GM18508 (cell line): ENCODE data around the gene LRRC45.

Experiments
- ATAC-seq: cut with Tn5 transposase; IDR thresholded peaks from one replicate; pipeline ENCODE4 v1.9.1; 2021; ENCODE audit warnings: moderate number of reproducible peaks; ENCODE audit not compliant: insufficient read depth, unreplicated experiment

LRRC45 gene

DNA sequence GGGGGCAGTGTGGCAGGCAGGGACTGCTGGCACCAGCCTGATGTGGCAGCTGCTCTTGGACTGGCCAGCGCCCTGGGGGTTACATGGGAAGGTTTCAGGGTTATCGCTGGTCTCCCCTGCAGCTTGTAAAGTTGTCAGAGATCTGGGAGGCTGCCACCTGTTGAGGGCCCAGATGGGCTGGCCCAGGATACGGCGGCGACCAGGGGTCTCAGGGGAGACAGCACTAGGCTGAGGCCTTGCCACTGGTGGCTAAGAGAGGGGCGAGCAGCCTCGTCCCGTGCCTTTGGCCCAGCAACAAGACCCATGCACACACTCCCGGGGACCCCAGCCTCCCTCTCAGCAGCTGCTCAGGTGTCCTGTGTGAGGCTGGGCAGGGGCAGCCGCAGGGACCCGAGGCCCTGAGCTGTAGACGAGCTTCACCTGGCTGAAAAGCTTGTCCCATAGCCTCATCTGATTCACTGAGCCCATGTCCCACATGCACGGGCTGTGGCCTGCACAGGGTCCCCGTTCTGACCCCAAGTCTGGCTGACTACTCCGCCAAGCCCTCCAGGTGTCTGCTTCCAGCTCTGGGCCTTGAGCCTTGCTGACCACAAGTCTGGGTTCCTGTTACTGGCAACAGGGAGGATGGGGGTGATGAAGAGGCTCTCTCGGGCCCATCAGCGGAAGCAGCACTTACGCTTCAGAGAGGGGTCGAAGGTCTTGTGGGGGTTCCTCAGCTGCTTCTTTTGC, 36.3 kb downstream of the LRRC45 start:
- ATAC-seq: no peak

DNA sequence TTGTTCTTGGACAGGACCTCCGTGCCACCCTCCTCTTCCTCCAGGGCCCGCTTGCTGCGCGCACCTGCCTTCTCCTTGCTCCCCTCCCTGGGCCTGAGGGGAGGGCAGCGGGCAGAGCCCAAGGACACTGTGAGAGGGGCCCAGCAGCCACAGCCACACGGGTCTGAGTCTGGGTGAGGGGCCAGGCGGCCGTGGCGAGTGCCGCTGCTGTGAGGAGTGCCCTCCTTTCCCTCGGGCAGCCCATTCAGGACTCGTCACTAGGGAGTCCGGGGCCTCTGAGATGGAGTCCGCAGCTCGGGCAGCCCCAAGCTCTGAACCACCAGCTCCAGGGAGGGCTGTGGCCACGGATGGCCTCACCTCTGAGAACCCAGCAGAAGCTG, 36.9 kb downstream of the LRRC45 start:
- ATAC-seq: no peak

DNA sequence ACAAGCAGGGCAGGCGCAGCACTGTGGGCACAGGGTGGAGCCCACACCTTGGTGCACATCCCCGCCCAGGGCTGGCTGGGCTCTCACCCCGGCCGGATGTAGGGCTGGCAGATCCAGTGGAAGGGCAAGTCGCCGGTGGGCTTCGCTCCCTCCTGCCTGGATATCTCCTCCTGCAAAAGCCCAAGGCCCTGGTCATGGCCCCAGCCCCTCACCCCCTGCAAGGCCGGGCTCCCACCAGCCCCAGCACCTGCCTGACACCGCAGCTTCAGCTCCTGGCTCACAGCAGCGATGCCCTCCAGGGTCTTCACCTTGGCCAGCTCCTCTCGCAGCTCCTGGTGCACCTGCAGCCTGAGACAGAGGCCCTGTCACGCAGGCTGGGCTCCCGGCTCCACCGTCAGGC, 37.5 kb downstream of the LRRC45 start:
- ATAC-seq: no peak

DNA sequence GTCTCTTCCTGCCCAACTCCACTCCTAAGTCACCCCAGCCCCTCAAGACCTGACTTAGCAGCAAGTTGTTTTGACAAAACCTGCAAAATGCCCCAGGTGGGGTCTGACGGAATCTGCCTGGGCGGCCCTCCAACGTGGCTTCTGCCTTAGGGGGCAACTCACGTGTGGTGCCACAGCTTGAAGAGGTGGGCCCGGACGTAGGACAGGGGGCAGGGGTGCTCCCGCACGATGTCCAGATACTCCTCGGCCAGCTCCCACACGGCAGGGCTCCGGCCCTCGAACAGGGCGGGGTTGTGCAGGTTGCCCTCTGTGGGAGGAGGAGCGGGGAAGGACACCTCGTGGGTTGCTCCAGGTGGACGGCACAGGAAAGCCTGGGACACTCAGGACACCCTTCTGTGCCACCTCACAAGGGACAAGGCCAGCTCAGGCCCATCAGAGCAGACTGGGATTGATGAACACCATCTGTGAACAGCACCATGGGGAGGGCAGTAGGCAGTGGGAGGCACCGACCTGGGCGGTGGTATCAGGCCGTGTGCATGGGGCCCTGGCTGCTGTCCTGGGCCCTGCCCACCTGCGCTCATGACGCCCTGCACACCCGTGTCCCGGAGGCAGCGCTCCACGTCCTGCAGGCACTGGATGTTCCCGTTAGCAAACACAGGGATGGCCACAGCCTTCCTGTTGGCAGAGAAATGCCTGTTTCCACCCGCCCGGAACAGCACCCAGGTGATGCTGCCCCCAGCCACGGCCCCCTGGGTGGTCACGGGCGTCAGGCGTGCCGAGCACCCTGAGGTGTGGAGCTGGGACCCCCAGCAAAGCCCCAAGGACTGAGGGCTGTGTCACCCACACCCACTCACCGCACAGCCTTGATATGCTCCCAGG, 38.2 kb downstream of the LRRC45 start:
- ATAC-seq: no peak

DNA sequence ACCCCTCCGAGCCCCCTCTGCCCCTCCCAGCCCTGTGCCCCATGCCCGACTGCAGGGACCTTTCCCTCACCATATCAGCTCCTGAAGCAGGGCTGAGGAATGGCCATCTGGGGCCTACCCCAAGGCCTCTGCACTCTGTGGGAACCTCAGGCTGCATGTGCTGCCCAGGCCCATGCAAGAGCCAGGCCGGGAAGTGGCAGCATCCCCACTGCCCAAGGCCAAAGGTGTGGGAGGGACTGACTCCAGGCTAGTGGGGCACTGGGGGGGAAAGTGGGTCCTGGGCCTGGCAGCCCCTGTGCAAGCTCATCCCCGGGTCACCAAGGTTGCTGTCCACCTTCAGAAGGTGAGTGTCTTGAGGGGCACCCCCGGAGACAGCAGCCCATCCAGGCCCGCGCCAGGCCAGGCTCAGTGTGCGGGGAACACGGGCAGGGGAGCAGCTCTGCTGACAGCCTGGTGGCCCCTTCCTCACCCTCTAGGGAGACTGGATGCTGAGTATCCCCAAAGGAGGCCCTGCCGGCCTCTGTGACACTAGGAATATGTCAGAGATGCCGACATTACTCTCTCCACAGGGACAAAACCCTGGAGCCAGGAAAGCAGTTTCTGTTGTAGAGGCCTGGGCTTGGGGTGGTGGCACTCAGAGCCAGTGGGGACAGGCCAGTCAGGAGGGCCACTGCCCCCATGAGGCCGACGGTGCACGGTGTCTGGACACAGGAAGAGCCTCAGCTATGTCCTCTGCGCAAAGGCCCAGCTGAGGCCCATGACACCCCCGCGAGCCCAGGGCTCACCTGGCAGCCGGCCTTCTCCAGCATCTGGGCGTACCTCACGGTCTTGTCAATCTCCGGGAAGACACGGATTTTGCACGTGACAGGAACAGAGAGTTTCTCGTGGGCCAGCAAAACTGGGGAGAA, 39.2 kb downstream of the LRRC45 start:
- no peak for ATAC-seq

DNA sequence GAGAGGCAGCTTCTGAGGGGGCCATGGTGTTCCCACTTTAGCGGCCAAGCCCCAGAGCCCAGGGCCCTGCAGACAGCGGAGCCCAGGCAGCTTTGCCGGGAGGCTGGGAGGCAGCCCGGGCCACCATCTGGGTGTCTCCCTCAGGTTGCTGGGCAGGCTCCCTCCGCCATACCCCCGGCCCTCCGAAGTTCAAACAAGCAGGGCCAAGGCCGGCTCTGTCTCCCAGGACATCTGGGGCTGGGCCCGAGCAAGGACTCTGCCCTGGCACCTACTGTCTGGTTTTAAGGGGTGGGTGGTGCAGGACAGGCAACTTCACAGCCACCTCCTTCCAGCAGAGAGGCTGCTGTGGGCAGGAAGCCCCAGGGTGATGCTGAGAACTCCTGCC, 39.9 kb downstream of the LRRC45 start:
- ATAC-seq: no peak

DNA sequence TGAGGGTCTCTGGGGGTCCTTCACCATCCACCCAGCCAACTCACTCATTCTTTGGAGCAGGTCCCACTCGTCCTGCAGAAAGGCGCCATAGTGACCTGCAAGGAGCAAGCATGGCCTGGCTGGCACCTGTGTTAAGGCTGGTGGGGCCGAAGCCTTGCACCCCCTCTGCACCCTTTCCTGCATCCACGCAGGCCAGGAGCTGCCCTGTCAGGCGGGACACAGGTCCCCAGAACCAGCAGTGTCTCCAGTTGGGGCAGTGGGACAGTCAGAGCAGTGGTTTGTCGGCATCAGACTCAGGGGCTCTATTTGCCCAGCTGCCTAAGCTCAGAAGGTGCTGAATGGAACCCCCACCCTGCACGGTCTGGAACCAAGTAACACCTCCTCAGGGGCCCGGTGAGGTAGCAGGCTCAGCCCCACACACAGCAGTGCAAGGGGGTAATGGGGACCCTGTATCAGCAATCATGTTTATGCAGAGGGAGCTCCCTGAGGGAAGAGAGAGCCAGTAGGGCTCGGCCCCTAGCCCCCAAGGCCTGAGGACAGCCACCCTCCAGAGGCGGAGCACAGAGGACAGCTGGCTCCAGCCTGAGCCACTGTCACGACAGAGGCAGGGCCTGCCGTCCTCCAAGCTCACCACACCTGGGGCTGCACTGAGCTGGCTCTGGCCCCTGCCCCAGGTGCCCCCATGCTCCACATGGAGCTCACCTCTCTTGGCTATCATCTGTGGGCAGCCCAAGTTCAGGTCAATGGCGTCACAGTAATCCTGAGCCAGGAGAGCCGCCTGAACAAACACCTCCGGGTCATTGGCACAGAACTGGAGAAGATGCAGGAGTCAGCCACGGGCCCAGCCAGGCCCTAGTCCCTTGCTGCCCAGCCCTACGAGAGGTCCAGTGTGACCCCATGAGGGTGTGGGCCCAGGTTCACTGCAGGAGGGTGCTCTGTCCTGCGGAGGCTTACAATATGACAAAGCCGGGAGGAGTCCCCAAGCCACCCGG, 40.6 kb downstream of the LRRC45 start:
- ATAC-seq: no peak

DNA sequence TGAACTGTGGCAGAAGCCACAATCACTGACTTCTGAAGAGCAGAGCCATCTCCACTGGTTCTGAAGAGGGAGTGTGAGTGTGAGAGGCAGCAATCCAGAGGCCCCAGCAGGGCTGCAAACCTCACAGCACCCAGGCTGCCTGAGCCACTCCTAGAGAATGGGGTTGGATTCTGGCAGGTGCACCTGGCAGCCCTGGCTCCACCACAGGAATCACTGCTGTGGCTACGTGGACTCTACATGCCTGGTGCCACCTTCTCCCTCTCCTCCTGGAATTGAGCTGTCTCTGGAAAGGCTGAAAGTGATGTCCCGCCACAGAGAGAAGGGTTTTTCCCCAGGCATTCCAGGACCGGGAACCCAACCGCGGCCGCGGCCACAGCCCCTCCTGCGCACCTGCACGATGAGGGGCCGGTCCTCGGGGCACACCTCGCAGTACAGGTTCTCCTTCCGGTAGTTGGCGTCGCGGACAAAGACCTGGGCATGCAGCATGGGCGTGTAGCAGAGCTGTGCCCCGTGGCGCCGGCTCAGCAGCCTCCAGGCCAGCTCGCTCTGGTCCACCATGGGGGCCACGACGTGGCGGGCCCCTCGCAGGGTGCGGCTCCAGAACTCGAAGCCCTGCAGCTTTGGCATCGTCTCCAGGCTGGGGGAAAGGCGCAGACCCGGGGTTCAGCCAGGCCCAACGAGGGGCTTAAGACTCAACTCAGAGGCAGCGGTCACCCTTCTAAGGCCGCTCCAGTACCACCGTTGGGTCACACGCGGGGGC, 41.5 kb downstream of the LRRC45 start:
- ATAC-seq: no peak

DNA sequence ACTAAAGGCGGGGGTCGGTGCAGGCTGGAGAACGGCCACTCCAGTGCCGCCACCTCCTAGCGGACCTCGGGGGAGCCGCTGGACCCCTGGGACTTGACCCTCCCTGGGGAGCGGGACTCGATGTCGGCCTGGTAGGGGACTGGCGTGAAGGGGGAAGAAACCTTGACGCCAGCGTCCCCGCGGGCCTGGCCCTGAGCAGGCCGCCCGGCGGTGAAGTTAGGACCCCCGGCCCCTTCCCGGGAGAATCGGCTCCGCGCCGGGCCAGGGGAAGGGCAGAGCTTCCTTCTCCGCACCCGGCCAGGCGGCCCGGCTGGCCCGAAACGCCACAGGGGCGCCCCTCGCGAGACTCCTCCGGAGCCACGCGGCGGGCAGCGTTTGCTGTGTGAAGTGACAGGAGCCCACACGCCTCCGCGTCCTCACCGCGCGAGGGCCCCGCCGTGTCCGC, 42.1 kb downstream of the LRRC45 start:
- no peak for ATAC-seq

DNA sequence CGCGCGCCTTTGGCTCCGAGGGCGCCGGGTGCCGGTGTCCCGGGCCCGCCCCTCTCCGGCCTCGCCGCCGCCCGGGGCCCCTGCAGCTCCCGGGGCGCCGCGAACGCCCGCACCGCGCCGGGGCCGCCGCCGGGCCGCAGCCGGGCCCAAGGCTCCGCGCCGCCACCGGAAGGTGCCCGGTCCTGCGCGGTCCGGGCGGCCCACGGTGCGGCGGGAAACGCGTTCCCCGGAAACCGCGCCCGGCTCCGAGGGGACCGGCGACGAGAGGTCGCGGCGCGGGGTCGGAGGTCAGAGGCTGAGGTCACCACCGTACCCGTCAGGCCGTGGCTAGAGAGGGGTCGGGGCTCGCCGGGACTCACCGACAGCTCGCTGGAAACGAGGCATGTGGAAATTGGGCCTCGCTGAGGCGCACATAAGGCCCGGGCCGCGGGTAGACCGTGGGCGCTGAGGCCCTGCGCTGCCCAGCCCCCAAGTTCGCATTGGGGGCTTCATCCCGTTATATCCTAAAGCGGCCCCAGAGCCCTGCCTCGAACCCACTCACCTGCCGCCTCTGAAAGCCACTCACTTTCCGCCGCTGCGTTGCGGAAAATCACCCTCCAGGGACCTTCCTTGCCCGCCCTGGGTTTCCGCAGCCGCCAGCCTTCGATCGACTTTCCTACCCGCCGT, 42.7 kb downstream of the LRRC45 start, which contains the start of gene DUS1L:
Gene DUS1L, minus strand, starts transcription at position 167 of the 666 bp plus-strand sequence. CDS start 745 bp downstream, outside the sequence.
- no peak for ATAC-seq

DNA sequence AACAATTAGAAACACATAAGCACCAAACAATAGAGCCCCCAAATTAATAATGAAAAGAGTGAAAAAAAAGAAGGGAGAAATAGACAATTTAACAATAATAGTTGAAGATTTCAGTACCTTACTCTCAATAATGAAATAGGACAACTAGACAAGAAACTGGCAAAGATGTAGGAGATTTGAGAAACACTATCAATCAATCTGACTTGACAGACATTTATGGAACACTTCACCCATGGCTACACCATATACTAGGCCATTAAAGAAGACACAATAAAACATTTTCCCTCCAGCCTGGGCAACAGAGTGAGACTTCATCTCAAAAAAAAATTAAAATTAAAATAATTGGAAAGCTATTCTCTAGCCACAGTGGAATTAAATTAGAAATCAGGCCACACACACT, 47.5 kb downstream of the LRRC45 start:
- ATAC-seq: no peak

DNA sequence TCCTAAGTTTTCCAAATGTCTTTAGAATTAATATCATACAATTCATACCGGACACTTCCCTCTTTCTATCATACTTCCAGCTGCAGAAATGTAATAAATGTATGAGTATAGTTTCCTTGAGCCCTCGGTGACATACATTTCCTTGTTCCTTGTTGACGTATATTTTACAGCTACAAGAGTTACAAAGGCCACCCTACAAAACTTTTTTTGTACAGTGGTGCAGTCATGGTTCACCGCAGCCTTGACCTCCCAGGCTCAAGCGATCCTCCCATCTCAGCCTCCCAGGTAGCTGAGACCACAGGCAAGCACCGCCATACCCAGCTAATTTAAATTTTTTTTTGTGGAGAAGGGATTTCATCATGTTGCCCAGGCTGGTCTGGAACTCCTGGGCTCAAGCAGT, 49.7 kb downstream of the LRRC45 start:
- no peak for ATAC-seq

DNA sequence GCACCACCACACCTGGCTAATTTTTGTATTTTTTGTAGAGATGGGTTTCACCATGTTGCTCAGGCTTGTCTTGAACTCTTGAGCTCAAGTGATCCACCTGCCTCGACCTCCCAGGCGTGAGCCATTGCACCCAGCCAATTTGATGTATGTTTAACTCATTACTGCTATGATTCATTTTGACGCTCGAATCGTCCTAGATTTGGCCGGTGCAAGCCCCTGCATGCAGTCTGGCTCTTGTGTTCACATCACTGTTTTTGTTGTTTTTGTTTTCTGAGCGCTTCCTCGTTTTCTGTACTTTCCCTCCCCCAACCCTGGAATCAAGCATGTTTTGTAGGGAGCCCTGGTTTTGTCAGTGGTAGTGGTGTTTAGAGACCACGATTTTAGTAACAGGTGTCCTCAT, 50.3 kb downstream of the LRRC45 start:
- no peak for ATAC-seq

DNA sequence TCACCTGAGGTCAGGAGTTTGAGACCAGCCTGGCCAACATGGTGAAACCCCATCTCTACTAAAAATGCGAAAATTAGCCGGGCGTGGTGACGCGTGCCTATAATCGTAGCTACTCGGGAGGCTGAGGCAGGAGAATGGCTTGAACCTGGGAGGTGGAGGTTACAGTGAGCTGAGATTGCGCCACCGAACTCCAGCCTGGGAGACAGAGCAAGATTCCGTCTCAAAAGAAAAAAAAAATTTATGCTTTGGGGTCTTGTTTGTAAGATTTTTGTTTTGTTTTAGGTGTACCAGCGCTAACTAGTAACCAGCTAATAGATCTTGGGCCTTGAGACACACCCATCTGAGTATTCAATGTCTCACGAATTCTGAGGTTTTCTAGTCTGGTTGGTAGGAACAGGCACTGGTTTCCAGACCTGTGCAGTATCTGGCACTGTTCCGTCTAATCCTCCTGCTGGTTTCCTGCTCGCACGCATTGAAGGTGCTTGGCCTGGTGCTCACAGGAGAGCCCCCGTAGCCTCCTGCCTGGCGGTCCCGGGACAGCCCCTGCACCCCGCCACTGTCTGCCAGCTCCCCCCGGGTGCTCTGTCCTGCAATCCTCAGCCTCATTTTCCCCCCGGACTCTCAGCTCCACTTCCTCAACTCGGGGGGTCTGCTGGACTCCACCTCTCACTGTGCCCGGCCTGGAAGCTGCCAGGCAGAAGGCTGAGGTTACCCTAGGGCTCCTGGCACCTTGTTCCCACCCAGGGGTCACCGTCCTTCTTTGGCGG, 53.1 kb downstream of the LRRC45 start:
- no peak for ATAC-seq

DNA sequence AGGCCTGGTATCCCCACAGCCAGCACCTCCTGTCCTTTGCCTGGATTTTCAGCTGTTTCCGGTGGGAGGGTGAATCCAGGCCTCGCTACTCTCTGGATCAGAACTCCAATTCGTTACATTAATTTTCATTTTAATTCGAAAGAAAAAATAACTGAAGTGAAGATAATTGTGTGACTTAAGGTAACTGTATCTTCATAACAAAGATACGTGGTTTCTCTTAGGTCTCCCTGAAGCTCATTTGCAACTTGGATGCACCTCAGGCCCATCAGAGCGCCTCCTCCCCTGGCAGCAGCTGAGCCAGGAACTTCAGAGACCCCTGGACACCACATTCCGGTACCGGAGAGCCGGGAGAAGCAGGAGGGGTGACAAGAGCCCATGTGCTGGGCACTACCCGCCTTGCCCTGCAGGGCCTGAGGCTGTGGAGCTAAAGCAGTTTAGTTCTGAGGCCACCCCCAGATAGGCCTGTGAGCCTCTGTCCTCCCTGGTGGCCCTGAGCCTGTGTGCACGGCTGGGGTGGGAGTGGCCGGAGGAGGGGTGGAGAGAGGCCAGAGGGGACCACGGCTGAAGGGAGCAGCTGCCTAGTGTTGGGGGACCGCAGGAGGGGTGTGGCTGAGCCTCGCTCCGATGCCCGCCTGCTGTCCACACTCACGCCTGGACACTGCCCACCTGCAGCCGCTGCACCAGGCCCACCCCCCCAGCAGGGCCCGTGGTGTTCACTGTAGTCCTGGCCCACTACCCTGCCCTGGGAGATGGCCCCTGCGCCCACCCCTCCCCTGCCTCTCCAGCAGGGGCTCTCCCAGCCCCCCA, 53.9 kb downstream of the LRRC45 start:
- no peak for ATAC-seq

DNA sequence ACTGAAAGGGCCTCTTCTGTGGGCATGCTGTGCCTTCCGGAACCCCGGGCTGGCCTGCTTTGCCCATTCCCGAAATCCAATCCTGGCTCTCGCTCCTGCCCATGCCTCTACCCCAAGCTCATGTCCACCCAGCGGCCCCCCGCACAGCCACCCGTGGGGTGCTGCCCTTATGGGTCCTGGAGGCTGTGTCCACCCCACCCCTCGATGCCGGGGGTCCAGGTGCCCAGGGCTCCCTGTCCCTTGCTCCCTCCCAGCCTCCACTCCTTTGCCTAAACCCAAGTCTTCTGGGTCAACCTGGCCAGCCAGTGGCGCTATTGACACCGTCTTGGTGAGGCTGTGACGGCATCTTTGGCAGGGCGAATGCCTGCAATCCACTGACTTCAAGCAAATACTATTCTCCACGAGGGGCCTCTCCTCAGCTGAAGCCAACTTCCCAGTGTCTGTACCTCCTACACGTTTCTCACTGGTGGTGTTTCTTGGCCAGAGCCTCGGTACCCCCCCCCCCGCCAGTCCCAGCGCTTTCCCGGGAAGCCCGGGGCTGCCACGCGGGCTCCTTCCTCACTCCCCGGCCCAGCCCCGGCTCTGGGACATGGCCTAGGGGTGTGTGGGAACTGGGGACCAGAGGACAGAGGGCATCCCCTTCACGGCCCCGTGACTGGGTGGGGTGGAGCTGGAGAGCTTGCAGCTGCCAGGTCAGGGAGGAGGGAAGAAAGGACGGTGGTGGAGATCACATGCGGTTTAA, 54.7 kb downstream of the LRRC45 start:
- ATAC-seq: no peak
